Measurements from ENCODE around the gene AP2A1. TPM values are rescaled to one million over a fixed set of nuclear protein-coding genes. Genes with fewer than 3 reads are reported as not detected.

AP2A1 gene
- total RNA-seq, 1 donor = 92.0 TPM

DNA sequence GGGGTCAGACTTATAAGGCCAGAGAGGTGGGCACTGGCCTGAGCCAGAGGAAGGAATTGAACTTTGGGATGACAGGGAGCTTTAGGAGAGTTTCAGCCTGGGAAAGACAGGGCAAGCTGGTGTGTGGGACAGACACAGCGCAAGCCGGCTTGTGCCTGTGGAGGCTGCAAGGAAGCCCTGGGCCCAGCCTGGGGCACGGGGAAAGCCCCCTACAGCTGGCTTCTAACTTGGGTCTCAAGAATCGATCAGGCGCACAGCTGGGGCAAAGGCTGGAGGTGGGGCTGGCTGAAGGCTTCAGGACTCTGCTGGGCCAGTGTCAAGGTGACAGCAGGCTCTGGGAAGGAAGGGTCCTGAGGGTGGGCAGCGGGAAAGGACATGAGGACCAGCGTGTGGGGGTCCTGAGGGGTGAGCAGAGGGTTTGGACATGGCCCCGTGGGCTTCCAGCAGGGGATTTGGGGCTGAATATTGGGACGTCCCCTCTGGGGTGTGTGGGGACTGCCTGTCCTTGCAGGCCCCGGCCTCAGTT, 87.1 kb downstream of the AP2A1 start:
- TF ChIP-seq, protein P1, sequence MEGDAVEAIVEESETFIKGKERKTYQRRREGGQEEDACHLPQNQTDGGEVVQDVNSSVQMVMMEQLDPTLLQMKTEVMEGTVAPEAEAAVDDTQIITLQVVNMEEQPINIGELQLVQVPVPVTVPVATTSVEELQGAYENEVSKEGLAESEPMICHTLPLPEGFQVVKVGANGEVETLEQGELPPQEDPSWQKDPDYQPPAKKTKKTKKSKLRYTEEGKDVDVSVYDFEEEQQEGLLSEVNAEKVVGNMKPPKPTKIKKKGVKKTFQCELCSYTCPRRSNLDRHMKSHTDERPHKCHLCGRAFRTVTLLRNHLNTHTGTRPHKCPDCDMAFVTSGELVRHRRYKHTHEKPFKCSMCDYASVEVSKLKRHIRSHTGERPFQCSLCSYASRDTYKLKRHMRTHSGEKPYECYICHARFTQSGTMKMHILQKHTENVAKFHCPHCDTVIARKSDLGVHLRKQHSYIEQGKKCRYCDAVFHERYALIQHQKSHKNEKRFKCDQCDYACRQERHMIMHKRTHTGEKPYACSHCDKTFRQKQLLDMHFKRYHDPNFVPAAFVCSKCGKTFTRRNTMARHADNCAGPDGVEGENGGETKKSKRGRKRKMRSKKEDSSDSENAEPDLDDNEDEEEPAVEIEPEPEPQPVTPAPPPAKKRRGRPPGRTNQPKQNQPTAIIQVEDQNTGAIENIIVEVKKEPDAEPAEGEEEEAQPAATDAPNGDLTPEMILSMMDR (IDR thresholded peaks at IDR 0.05; ENCODE audit: insufficient read depth, low read depth, low read length) = no peak
- DNase-seq (ENCODE audit: low read depth) = no peak
- H3K4me3 ChIP-seq (ENCODE audit: low read depth, low read length) = no peak overlapping the region

DNA sequence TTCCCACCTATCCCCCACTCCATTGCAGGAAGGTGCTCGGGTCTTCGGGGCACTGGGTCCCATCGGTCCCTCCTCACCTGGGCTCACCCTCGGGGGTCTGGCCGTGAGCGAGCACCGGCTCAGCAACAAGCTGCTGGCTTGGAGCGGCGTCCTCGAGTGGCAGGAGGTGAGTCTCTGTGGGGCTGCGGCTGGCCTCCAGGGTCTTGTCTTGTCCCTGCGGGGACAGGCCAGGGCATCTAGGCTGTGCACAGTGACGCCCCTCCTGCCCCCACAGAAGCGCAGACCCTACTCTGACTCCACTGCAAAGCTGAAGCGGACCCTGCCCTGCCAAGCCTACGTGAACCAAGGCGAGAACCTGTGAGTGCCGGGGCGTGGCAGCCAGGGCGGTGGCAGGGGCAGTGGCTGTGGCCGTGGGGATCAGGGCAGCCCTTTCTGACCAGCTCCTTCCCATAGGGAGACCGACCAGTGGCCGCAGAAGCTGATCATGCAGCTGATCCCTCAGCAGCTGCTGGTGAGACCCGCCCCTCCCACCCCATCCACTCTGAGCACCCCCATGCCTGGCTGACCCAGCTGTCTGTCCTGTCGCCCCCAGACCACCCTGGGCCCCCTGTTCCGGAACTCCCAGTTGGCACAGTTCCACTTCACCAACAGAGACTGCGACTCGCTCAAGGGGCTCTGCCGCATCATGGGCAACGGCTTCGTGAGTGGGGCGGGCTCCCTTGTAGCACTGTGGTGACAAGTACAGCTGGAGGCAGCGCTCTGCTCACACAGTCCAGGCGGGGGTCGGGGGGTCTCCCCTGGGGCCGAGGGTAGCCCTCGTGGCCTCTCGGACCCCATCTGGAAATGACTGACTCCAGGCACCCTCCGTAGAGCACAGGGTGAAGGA, 87.8 kb downstream of the AP2A1 start:
- H3K4me3 ChIP-seq (ENCODE audit: low read depth, low read length) = no peak overlapping the region
- TF ChIP-seq, protein P1 (IDR thresholded peaks at IDR 0.05; ENCODE audit: insufficient read depth, low read depth, low read length) = no peak
- DNase-seq (ENCODE audit: low read depth) = no peak

DNA sequence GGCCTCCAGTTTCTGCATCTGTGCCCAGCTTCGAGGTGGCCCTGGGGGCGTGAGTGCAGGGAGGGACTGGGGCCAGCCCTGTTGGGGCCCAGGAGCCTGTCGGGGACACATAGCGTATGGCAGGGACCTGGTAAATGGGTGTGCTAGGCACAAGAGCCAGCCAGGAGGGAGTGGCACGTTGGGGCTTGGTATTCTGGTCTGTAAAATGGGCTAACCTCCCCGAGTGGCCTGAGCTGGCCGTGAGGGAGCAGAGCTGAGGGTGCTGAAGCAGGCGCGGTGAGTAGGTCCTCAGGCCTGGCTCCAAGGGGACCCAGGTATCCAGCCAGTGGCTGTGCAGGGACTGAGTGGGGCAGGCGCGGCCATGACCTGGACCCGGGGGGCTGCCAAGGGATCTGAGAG, 88.5 kb downstream of the AP2A1 start:
- no peak for DNase-seq (ENCODE audit: low read depth)
- H3K4me3 ChIP-seq (ENCODE audit: low read depth, low read length) = no peak overlapping the region
- TF ChIP-seq, protein P1 (IDR thresholded peaks at IDR 0.05; ENCODE audit: insufficient read depth, low read depth, low read length) = no peak

DNA sequence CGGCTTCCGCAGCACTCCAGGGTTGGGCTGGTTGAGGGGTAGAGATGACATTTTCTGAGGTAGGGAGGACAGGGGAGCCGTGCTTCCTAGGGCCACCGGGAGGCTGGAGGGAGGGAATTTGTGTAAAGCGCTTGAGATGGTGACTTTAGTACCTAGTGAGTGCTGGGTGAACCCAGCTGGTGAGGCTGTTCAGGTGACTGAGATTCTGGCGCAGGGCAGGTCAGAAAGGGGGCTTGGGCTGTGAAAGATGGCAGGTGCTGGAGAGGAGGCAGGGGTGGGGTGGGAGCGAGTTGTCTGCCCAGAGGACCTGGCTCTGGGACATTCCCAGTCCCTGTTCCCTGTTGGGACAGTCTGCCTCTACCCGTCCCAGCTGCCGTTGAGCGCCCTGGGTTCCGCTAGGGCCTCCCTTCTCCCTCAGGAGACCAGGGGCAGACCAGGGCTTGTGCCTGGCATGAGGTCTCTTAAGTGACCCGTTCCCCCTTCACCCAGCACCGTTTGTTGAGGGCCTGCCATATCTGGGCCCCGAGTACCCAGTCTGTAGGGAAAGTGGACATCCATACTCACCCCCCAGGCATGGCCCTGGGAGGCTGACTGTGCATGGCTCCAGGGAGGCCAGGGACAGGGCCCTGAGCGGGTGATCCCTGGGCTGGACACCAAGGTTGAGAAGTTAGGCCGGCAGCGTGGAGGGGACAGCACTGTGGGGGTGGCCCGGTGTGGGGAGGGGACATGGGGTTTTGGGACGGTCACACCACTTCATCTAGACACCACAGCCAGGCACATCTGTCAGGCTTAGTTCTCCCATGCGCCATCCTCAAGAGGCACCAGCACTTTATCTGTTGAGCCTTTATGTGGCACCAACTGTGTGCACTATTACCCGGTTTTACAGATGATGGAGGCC, 89.1 kb downstream of the AP2A1 start:
- TF ChIP-seq, protein P1 (IDR thresholded peaks at IDR 0.05; ENCODE audit: insufficient read depth, low read depth, low read length) = no peak
- DNase-seq (ENCODE audit: low read depth) = no peak
- no peak overlapping the region for H3K4me3 ChIP-seq (ENCODE audit: low read depth, low read length)

DNA sequence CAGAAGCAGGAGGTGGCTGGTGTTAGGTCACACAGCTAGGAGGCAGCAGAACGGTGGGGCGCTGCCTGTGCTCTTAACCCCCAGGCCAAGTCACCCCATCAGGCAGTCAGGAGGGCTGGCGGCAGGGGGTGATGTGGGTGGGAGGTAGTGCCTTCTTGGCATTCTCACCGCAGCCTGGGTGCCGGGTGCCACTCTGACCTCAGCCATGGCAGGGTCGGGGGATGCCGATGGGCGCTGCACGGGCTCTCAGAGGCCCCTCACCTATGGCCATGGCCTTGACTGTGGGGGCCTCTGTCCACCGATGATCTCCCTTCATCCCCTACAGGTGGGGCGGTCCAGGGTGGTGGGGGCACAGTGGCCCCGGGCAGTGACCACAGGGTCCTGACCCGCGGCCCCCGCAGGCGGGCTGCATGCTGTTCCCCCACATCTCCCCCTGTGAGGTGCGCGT, 89.8 kb downstream of the AP2A1 start:
- no peak for DNase-seq (ENCODE audit: low read depth)
- no peak overlapping the region for H3K4me3 ChIP-seq (ENCODE audit: low read depth, low read length)
- TF ChIP-seq, protein P1 (IDR thresholded peaks at IDR 0.05; ENCODE audit: insufficient read depth, low read depth, low read length) = no peak

Small RNAs within 50 kb of the gene (small RNA-seq; reads per million reads assigned to genes)
- gene MIR4749 = not detected
- gene MIR6799 = not detected
- not detected for gene RNU6-841P

Other genes starting within 250 kb of the AP2A1 start
- 115 and 162 TPM in 2 replicates for gene RCN3, start 239.0 kb upstream of the AP2A1 start, total RNA-seq
- gene NOSIP, start 186.4 kb upstream of the AP2A1 start, total RNA-seq = 76.9 and 101 TPM in 2 replicates
- gene PRRG2, start 185.7 kb upstream of the AP2A1 start, total RNA-seq = 0.32 and 0.43 TPM in 2 replicates
- 3.0 and 3.9 TPM in 2 replicates for gene PRR12, start 175.8 kb upstream of the AP2A1 start, total RNA-seq
- gene RRAS, start 126.9 kb upstream of the AP2A1 start, total RNA-seq = 43.2 and 44.5 TPM in 2 replicates
- 17.4 and 18.1 TPM in 2 replicates for gene SCAF1, start 124.8 kb upstream of the AP2A1 start, total RNA-seq
- gene IRF3, start 101.1 kb upstream of the AP2A1 start, total RNA-seq = 49.9 and 66.5 TPM in 2 replicates
- 4.7 and 6.8 TPM in 2 replicates for gene BCL2L12, start 101.1 kb upstream of the AP2A1 start, total RNA-seq
- gene PRMT1, start 89.7 kb upstream of the AP2A1 start, total RNA-seq = 258 and 341 TPM in 2 replicates
- gene ADM5, start 77.4 kb upstream of the AP2A1 start, total RNA-seq = under 0.01 and 0.32 TPM in 2 replicates
- 20.0 and 32.0 TPM in 2 replicates for gene CPT1C, start 75.9 kb upstream of the AP2A1 start, total RNA-seq
- gene TSKS, start 3.7 kb upstream of the AP2A1 start, total RNA-seq = 0.43 TPM in 1 of 2 replicates, not detected in the other
- 15.1 and 19.3 TPM in 2 replicates for gene FUZ, start 46.3 kb downstream of the AP2A1 start, total RNA-seq
- 21.6 and 21.9 TPM in 2 replicates for gene MED25, start 51.3 kb downstream of the AP2A1 start, total RNA-seq
- gene PTOV1, start 84.2 kb downstream of the AP2A1 start, total RNA-seq = 47.9 and 53.5 TPM in 2 replicates
- 40.2 and 64.1 TPM in 2 replicates for gene PNKP, start 100.6 kb downstream of the AP2A1 start, total RNA-seq
- 11.9 and 12.5 TPM in 2 replicates for gene AKT1S1, start 110.4 kb downstream of the AP2A1 start, total RNA-seq
- gene TBC1D17, start 110.7 kb downstream of the AP2A1 start, total RNA-seq = 23.3 and 27.4 TPM in 2 replicates
- 0.43 and 0.64 TPM in 2 replicates for gene IL4I1, start 129.9 kb downstream of the AP2A1 start, total RNA-seq
- gene ATF5, start 162.2 kb downstream of the AP2A1 start, total RNA-seq = 8.2 and 9.0 TPM in 2 replicates
- 25.8 and 43.2 TPM in 2 replicates for gene NUP62, start 162.5 kb downstream of the AP2A1 start, total RNA-seq
- not detected in 2 replicates for gene SIGLEC11, start 194.2 kb downstream of the AP2A1 start, total RNA-seq